ENCODE data around the gene CDK5RAP2. TPM values are rescaled to one million over a fixed set of nuclear protein-coding genes. Genes with fewer than 3 reads are reported as not detected.

The CDK5RAP2 gene
- total and polyA plus RNA-seq, 10 of the 15 experiments (the other 5 are each of a cell fraction or from before 2014, with no cell fraction given) = 16.2 to 53.5 (median 34.5) TPM

GRCh38 chr9:120570296-120570695, 9.7 kb downstream of the CDK5RAP2 start:
- DNase-seq (ENCODE audit: low read depth, low spot score) (no peak), ATAC-seq (no peak), FAIRE-seq (no peak)
- no peaks in the 10 kb centered on the region for H3K4me1 ChIP-seq (ENCODE audit: control insufficient read depth, insufficient read depth, low read length)
- POLR2A ChIA-PET = no interaction called here
- H3K9ac ChIP-seq (ENCODE audit: control insufficient read depth, insufficient read depth, low read length) = no peak overlapping the region
- H3K4me2 ChIP-seq (ENCODE audit: control insufficient read depth, insufficient read depth) = no peak overlapping the region
- no peak overlapping the region for H2AFZ ChIP-seq (ENCODE audit: control insufficient read depth, low read depth, low read length)
- TF ChIP-seq YBX1 (IDR thresholded peaks at IDR 0.05) (no peak), ZNF24 (IDR thresholded peaks at IDR 0.05) (no peak), KLF5 (IDR thresholded peaks at IDR 0.05; ENCODE audit: partially characterized antibody) (no peak), GATAD2B (conservative IDR thresholded peaks at IDR 0.05; ENCODE audit: low read depth) (no peak), CEBPB (IDR thresholded peaks at IDR 0.05; ENCODE audit: borderline replicate concordance in 1 of 2, low read depth in 2 of 2, low read length in 2 of 2) (no peak), POU2F2 (IDR thresholded peaks at IDR 0.05; ENCODE audit: borderline replicate concordance, low read depth, low read length) (no peak), FOXM1 (IDR thresholded peaks at IDR 0.05; ENCODE audit: low read depth, low read length) (no peak), IKZF2 (IDR thresholded peaks at IDR 0.05) (no peak), NFXL1 (IDR thresholded peaks at IDR 0.05; ENCODE audit: borderline replicate concordance) (no peak), TCF12 (IDR thresholded peaks at IDR 0.05; ENCODE audit: low read depth, low read length) (no peak), EED (IDR thresholded peaks at IDR 0.05; ENCODE audit: low read depth) (no peak), SP1 (IDR thresholded peaks at IDR 0.05; ENCODE audit: low read depth, low read length) (no peak), BCL11A (IDR thresholded peaks at IDR 0.05; ENCODE audit: low read depth, low read length) (no peak)
- TF ChIP-seq, protein P1, sequence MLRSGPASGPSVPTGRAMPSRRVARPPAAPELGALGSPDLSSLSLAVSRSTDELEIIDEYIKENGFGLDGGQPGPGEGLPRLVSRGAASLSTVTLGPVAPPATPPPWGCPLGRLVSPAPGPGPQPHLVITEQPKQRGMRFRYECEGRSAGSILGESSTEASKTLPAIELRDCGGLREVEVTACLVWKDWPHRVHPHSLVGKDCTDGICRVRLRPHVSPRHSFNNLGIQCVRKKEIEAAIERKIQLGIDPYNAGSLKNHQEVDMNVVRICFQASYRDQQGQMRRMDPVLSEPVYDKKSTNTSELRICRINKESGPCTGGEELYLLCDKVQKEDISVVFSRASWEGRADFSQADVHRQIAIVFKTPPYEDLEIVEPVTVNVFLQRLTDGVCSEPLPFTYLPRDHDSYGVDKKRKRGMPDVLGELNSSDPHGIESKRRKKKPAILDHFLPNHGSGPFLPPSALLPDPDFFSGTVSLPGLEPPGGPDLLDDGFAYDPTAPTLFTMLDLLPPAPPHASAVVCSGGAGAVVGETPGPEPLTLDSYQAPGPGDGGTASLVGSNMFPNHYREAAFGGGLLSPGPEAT (IDR thresholded peaks at IDR 0.05; ENCODE audit: low read depth) = no peak
- TF ChIP-seq, protein P2, sequence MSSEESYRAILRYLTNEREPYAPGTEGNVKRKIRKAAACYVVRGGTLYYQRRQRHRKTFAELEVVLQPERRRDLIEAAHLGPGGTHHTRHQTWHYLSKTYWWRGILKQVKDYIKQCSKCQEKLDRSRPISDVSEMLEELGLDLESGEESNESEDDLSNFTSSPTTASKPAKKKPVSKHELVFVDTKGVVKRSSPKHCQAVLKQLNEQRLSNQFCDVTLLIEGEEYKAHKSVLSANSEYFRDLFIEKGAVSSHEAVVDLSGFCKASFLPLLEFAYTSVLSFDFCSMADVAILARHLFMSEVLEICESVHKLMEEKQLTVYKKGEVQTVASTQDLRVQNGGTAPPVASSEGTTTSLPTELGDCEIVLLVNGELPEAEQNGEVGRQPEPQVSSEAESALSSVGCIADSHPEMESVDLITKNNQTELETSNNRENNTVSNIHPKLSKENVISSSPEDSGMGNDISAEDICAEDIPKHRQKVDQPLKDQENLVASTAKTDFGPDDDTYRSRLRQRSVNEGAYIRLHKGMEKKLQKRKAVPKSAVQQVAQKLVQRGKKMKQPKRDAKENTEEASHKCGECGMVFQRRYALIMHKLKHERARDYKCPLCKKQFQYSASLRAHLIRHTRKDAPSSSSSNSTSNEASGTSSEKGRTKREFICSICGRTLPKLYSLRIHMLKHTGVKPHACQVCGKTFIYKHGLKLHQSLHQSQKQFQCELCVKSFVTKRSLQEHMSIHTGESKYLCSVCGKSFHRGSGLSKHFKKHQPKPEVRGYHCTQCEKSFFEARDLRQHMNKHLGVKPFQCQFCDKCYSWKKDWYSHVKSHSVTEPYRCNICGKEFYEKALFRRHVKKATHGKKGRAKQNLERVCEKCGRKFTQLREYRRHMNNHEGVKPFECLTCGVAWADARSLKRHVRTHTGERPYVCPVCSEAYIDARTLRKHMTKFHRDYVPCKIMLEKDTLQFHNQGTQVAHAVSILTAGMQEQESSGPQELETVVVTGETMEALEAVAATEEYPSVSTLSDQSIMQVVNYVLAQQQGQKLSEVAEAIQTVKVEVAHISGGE (CRISPR knock-in tag; IDR thresholded peaks at IDR 0.05) = no peak
- TF ChIP-seq, protein P3, sequence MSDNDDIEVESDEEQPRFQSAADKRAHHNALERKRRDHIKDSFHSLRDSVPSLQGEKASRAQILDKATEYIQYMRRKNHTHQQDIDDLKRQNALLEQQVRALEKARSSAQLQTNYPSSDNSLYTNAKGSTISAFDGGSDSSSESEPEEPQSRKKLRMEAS (IDR thresholded peaks at IDR 0.05; ENCODE audit: low read depth, low read length) = no peak
- H4K20me1 ChIP-seq (ENCODE audit: control insufficient read depth, insufficient read depth) = no peaks in the 10 kb centered on the region
- H3K9me3 ChIP-seq (replicated peaks; ENCODE audit: control insufficient read depth, insufficient read depth, low read length) = no peaks in the 10 kb centered on the region
- SMC1A ChIA-PET (ENCODE audit: uncharacterized antibody, unreplicated experiment) = no interaction called here
- peaks cover 22 to 30% of the 10 kb centered on the region in 2 experiments for H3K36me3 ChIP-seq (ENCODE audit: control insufficient read depth in 2 of 2, insufficient read depth in 2 of 2, low read length in 1 of 2)
- no peak overlapping the region for H3K4me3 ChIP-seq
- H3K27me3 ChIP-seq (replicated peaks in 1 of 2; ENCODE audit: control insufficient read depth in 2 of 2, insufficient read depth in 2 of 2, low read length in 1 of 2) = no peaks in the 10 kb centered on the region
- H3K27ac ChIP-seq (ENCODE audit: control insufficient read depth, insufficient read depth) = no peak overlapping the region
- BruUV-seq (replicated peaks) = no TSS peak
- CTCF ChIA-PET = no interaction called here
- intact Hi-C loops (cut with micrococcal nuclease; ENCODE audit: unreplicated experiment) (no loop called here), in situ Hi-C loops (cut with MboI) (no loop called here)
- H3K79me2 ChIP-seq (ENCODE audit: control insufficient read depth, insufficient read depth, low read length) = peaks cover 11% of the 10 kb centered on the region
- RAD21 ChIA-PET (ENCODE audit: unreplicated experiment) = no interaction called here
- WGBS (ENCODE audit: insufficient coverage, insufficient replicate concordance, low lambda C conversion rate, missing lambda C conversion rate) = 95% methylated on average over 5 of the region's 5 CpGs
